Measurements from ENCODE around the gene GABBR2. TPM values are rescaled to one million over a fixed set of nuclear protein-coding genes. Genes with fewer than 3 reads are reported as not detected.

Gene GABBR2
- total and polyA plus RNA-seq, 4 donors: 20.0 to 140 (median 93.3) TPM

- 93% methylated on average over 4 of the region's 6 CpGs for WGBS (ENCODE audit: insufficient coverage)
- Histone ChIP-seq H3K36me3 (ENCODE audit: control insufficient read depth, insufficient read depth, low read length) (peaks cover 34% of the 10 kb centered on the region), H3K27ac (ENCODE audit: low read depth, low read length) (no peak overlapping the region), H3K4me3 (ENCODE audit: low read depth, low read length) (no peak overlapping the region), H3K9me3 (ENCODE audit: control insufficient read depth, insufficient read depth, low read length) (no peaks in the 10 kb centered on the region), H3K4me1 (ENCODE audit: control insufficient read depth, insufficient read depth, low read length) (peaks cover 4% of the 10 kb centered on the region), H3K27me3 (ENCODE audit: control insufficient read depth, insufficient read depth, low read length) (no peaks in the 10 kb centered on the region)
- DNase-seq (ENCODE audit: low read depth in 4 of 6, low spot score in 6 of 6): no peak
Measured at GRCh38 chr9:98357921-98358535, 350.7 kb downstream of the GABBR2 start.

DNA sequence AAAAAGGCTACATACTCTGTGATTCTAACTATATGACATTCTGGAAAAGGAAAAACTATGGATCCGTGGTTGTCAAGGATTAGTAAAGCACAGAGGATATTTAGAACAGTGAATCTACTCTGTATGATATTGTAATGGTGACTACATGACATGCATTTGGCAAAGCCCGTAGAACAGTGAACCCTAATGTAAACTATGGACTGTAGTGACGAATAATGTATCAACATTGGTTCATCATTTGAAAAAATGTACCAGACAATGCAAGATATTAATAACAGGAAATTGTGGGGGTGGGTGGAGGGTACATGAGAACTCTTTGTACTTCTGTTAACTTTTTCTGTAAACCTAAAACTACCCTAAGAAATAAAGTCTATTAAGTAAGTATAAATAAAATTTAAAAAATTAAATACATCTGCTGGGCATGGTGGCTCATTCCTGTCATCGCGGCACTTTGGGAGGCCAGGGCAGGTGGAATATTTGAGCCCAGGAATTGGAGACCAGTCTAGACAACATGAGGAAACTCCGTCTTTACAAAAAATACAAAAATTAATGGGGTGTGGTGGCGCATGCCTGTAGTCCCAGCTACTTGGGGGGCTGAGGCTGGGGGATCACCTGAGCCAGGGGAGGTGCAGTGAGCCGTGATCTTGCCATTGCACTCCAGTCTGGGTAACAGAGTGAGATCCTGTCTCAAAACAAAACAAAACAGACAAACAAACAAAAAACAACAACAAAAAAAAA, 351.6 kb downstream of the GABBR2 start:
- no peaks in the 10 kb centered on the region for H3K27me3 ChIP-seq (ENCODE audit: control insufficient read depth, insufficient read depth, low read length)
- H3K27ac ChIP-seq (ENCODE audit: low read depth, low read length): no peak overlapping the region
- H3K4me1 ChIP-seq (ENCODE audit: control insufficient read depth, insufficient read depth, low read length): no peaks in the 10 kb centered on the region
- 93% methylated on average over 3 of the region's 8 CpGs for WGBS (ENCODE audit: insufficient coverage)
- H3K36me3 ChIP-seq (ENCODE audit: control insufficient read depth, insufficient read depth, low read length): peaks cover 37% of the 10 kb centered on the region
- DNase-seq (ENCODE audit: low read depth in 4 of 6, low spot score in 6 of 6): no peak
- H3K4me3 ChIP-seq (ENCODE audit: low read depth, low read length): no peak overlapping the region
- H3K9me3 ChIP-seq (ENCODE audit: control insufficient read depth, insufficient read depth, low read length): no peaks in the 10 kb centered on the region

DNA sequence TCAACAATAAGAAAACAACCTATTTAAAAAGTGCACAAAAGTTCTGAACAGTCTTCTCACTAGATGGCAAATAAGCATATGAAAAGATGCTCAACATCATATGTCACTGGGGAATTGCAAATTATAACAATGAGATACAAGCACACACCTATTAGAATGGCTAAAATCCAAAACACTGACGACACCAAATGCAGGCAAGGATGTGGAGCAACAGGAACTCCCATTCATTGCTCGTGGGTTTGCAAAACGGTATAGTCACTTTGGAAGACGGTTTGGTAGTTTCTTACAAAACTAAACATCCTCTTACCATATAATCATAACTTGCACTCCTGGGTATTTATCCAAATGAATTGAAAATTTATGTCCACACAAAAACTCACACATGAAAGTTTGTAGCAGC, 352.4 kb downstream of the GABBR2 start:
- 87% methylated on average over 3 of the region's 4 CpGs for WGBS (ENCODE audit: insufficient coverage)
- Histone ChIP-seq H3K27ac (ENCODE audit: low read depth, low read length) (no peak overlapping the region), H3K9me3 (ENCODE audit: control insufficient read depth, insufficient read depth, low read length) (no peaks in the 10 kb centered on the region), H3K27me3 (ENCODE audit: control insufficient read depth, insufficient read depth, low read length) (no peaks in the 10 kb centered on the region), H3K4me1 (ENCODE audit: control insufficient read depth, insufficient read depth, low read length) (no peaks in the 10 kb centered on the region), H3K36me3 (ENCODE audit: control insufficient read depth, insufficient read depth, low read length) (peaks cover 36% of the 10 kb centered on the region), H3K4me3 (ENCODE audit: low read depth, low read length) (no peak overlapping the region)
- no peak for DNase-seq (ENCODE audit: low read depth in 4 of 6, low spot score in 6 of 6)

GRCh38 chr9:98351370-98351769, 357.4 kb downstream of the GABBR2 start:
- Histone ChIP-seq H3K36me3 (ENCODE audit: control insufficient read depth, insufficient read depth, low read length) (peaks cover 10% of the 10 kb centered on the region), H3K9me3 (ENCODE audit: control insufficient read depth, insufficient read depth, low read length) (no peaks in the 10 kb centered on the region), H3K27ac (ENCODE audit: low read depth, low read length) (no peak overlapping the region), H3K4me3 (ENCODE audit: low read depth, low read length) (no peak overlapping the region), H3K4me1 (ENCODE audit: control insufficient read depth, insufficient read depth, low read length) (no peaks in the 10 kb centered on the region), H3K27me3 (ENCODE audit: control insufficient read depth, insufficient read depth, low read length) (no peaks in the 10 kb centered on the region)
- no peak for DNase-seq (ENCODE audit: low read depth in 4 of 6, low spot score in 6 of 6)
- no CpG with 5 or more reads among the region's 1 CpG for WGBS (ENCODE audit: insufficient coverage)

DNA sequence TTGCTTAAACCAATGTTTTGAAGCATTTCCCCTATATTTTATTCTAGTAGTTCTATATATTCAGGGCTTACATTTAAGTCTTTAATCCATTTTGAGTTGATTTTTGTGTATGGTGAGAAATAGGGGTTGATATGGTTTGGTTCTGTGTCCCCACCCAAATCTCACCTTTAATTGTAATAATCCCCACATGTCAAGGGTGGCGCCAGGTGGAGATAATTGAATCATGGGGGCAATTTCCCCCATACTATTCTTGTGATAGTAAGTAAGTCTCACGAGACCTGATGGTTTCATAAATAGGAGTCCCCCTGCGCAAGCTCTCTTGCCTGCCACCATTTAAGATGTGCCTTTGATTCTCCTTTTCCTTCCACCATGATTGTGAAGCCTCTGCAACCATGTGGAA, 361.1 kb downstream of the GABBR2 start:
- H3K27me3 ChIP-seq (ENCODE audit: control insufficient read depth, insufficient read depth, low read length): no peaks in the 10 kb centered on the region
- H3K4me3 ChIP-seq (ENCODE audit: low read depth, low read length): no peak overlapping the region
- no peak overlapping the region for H3K27ac ChIP-seq (ENCODE audit: low read depth, low read length)
- H3K4me1 ChIP-seq (ENCODE audit: control insufficient read depth, insufficient read depth, low read length): no peaks in the 10 kb centered on the region
- no peaks in the 10 kb centered on the region for H3K9me3 ChIP-seq (ENCODE audit: control insufficient read depth, insufficient read depth, low read length)
- peaks cover 7% of the 10 kb centered on the region for H3K36me3 ChIP-seq (ENCODE audit: control insufficient read depth, insufficient read depth, low read length)
- WGBS (ENCODE audit: insufficient coverage): no CpG with 5 or more reads among the region's 3 CpGs
- DNase-seq (ENCODE audit: low read depth in 4 of 6, low spot score in 6 of 6): no peak

GRCh38 chr9:98345011-98345410, 363.7 kb downstream of the GABBR2 start:
- Histone ChIP-seq H3K36me3 (ENCODE audit: control insufficient read depth, insufficient read depth, low read length) (peaks cover 7% of the 10 kb centered on the region), H3K4me1 (ENCODE audit: control insufficient read depth, insufficient read depth, low read length) (no peaks in the 10 kb centered on the region), H3K27ac (ENCODE audit: low read depth, low read length) (no peak overlapping the region), H3K9me3 (ENCODE audit: control insufficient read depth, insufficient read depth, low read length) (no peaks in the 10 kb centered on the region), H3K27me3 (ENCODE audit: control insufficient read depth, insufficient read depth, low read length) (no peaks in the 10 kb centered on the region), H3K4me3 (ENCODE audit: low read depth, low read length) (no peak overlapping the region)
- 73% methylated on average over 2 of the region's 6 CpGs for WGBS (ENCODE audit: insufficient coverage)
- DNase-seq (ENCODE audit: low read depth in 4 of 6, low spot score in 6 of 6): no peak

- no peak overlapping the region for H3K4me3 ChIP-seq (ENCODE audit: low read depth, low read length)
- DNase-seq (ENCODE audit: low read depth in 4 of 6, low spot score in 6 of 6): no peak
- H3K36me3 ChIP-seq (ENCODE audit: control insufficient read depth, insufficient read depth, low read length): peaks cover 7% of the 10 kb centered on the region
- no peaks in the 10 kb centered on the region for H3K27me3 ChIP-seq (ENCODE audit: control insufficient read depth, insufficient read depth, low read length)
- WGBS (ENCODE audit: insufficient coverage): 76% methylated on average over 4 of the region's 4 CpGs
- no peaks in the 10 kb centered on the region for H3K4me1 ChIP-seq (ENCODE audit: control insufficient read depth, insufficient read depth, low read length)
- H3K27ac ChIP-seq (ENCODE audit: low read depth, low read length): no peak overlapping the region
- no peaks in the 10 kb centered on the region for H3K9me3 ChIP-seq (ENCODE audit: control insufficient read depth, insufficient read depth, low read length)
Measured at GRCh38 chr9:98344581-98344980, 364.2 kb downstream of the GABBR2 start.

DNA sequence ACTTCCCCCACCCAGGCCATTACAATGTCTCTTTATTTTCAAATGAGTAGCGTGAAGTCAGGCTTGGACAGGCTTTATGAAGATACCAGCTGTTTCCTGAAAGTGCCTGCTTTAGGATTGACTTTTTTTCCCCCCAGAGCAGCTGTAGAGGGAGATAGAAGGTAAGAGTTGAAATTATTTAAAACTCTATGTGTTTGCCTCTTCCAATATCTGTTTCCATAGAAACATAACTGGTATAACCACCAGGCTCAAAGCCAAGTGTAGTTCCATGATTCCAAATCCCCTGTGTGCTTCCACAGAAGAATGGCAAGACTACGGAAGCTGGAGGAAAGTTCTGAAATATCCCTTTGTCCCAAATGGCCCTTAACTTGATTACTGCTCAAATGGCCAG, 365.9 kb downstream of the GABBR2 start:
- peak in 2 of 6 donors; percentile 53 to 61 for DNase-seq (ENCODE audit: low read depth in 4 of 6, low spot score in 6 of 6)
- H3K4me1 ChIP-seq (ENCODE audit: control insufficient read depth, insufficient read depth, low read length): no peaks in the 10 kb centered on the region
- 83% methylated on average over 1 of the region's 2 CpGs for WGBS (ENCODE audit: insufficient coverage)
- H3K27ac ChIP-seq (ENCODE audit: low read depth, low read length): no peak overlapping the region
- no peak overlapping the region for H3K4me3 ChIP-seq (ENCODE audit: low read depth, low read length)
- peaks cover 7% of the 10 kb centered on the region for H3K36me3 ChIP-seq (ENCODE audit: control insufficient read depth, insufficient read depth, low read length)
- H3K9me3 ChIP-seq (ENCODE audit: control insufficient read depth, insufficient read depth, low read length): no peaks in the 10 kb centered on the region
- no peaks in the 10 kb centered on the region for H3K27me3 ChIP-seq (ENCODE audit: control insufficient read depth, insufficient read depth, low read length)

GRCh38 chr9:98342098-98342819, 366.5 kb downstream of the GABBR2 start:
- 90% methylated on average over 4 of the region's 4 CpGs for WGBS (ENCODE audit: insufficient coverage)
- H3K36me3 ChIP-seq (ENCODE audit: control insufficient read depth, insufficient read depth, low read length): peaks cover 10% of the 10 kb centered on the region
- no peaks in the 10 kb centered on the region for H3K4me1 ChIP-seq (ENCODE audit: control insufficient read depth, insufficient read depth, low read length)
- no peaks in the 10 kb centered on the region for H3K9me3 ChIP-seq (ENCODE audit: control insufficient read depth, insufficient read depth, low read length)
- H3K4me3 ChIP-seq (ENCODE audit: low read depth, low read length): no peak overlapping the region
- DNase-seq (ENCODE audit: low read depth in 4 of 6, low spot score in 6 of 6): no peak
- H3K27me3 ChIP-seq (ENCODE audit: control insufficient read depth, insufficient read depth, low read length): no peaks in the 10 kb centered on the region
- H3K27ac ChIP-seq (ENCODE audit: low read depth, low read length): no peak overlapping the region

Measured in spinal cord (tissue), 10 donors.